ENCODE measurements around the gene HOXB3. TPM values are rescaled to one million over a fixed set of nuclear protein-coding genes. Genes with fewer than 3 reads are reported as not detected.

The HOXB3 gene
- total RNA-seq, 4 donors from 2014 or later: 10.8 to 34.9 (median 28.7) TPM

DNA sequence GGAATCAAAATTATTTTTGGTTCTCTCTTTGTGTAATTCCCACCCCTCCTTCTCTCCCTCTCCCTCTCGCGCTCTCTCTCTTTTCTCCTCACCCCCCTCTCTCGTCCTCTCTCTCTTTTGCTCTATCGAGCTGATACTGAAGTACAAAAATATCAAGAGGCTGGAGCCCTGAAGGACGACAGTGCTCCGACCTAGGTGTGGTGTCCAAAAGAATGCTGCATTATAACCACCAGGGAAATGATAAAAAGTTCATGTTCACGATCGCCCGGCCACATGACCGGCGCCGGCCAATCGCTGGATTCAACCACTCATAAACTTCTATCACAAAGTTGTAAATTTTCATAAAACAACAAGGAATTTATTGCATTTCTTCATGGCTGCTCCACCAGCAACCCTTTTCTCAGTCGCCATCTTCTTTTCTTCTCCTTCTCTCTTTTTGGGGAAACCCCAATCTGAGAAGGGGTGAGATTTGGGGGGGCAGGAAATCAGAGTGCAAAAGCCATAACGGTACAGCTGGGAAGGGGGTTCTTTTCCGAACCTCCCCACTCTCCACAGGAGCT lies 14.8 kb upstream of the HOXB3 start, which contains the start of gene HOXB6:
Gene HOXB6 (minus strand): TSS at position 217 of the 560 bp plus-strand sequence. CDS start 6,836 bp downstream, outside the sequence.
- intact Hi-C loops (cut with DNase I): no loop called here
- 17% methylated on average over 16 of the region's 16 CpGs for WGBS
- H3K27ac ChIP-seq (replicated peaks in 1 of 4): no peak within 1 kb of the TSS
- no peaks in the 10 kb centered on the region for H3K9me3 ChIP-seq
- peaks cover 7 to 20% (median 15%) of the 10 kb centered on the region in 4 donors for H3K4me1 ChIP-seq
- no peak for DNase-seq (ENCODE audit: extremely low spot score)
- H3K36me3 ChIP-seq: no peaks in the 10 kb centered on the region
- peaks cover 18 to 100% (median 92%) of the 10 kb centered on the region in 4 donors for H3K27me3 ChIP-seq
- TF ChIP-seq POLR2A (IDR thresholded peaks at IDR 0.05; ENCODE audit: low read depth) (no peak), POLR2AphosphoS5 (IDR thresholded peaks at IDR 0.05) (no peak), EP300 (IDR thresholded peaks at IDR 0.05) (no peak)
- TF ChIP-seq, protein P1, sequence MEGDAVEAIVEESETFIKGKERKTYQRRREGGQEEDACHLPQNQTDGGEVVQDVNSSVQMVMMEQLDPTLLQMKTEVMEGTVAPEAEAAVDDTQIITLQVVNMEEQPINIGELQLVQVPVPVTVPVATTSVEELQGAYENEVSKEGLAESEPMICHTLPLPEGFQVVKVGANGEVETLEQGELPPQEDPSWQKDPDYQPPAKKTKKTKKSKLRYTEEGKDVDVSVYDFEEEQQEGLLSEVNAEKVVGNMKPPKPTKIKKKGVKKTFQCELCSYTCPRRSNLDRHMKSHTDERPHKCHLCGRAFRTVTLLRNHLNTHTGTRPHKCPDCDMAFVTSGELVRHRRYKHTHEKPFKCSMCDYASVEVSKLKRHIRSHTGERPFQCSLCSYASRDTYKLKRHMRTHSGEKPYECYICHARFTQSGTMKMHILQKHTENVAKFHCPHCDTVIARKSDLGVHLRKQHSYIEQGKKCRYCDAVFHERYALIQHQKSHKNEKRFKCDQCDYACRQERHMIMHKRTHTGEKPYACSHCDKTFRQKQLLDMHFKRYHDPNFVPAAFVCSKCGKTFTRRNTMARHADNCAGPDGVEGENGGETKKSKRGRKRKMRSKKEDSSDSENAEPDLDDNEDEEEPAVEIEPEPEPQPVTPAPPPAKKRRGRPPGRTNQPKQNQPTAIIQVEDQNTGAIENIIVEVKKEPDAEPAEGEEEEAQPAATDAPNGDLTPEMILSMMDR (IDR thresholded peaks at IDR 0.05): no peak
- peak within 1 kb of the TSS in 2 of 4 donors; percentile 8 to 16 for H3K4me3 ChIP-seq

DNA sequence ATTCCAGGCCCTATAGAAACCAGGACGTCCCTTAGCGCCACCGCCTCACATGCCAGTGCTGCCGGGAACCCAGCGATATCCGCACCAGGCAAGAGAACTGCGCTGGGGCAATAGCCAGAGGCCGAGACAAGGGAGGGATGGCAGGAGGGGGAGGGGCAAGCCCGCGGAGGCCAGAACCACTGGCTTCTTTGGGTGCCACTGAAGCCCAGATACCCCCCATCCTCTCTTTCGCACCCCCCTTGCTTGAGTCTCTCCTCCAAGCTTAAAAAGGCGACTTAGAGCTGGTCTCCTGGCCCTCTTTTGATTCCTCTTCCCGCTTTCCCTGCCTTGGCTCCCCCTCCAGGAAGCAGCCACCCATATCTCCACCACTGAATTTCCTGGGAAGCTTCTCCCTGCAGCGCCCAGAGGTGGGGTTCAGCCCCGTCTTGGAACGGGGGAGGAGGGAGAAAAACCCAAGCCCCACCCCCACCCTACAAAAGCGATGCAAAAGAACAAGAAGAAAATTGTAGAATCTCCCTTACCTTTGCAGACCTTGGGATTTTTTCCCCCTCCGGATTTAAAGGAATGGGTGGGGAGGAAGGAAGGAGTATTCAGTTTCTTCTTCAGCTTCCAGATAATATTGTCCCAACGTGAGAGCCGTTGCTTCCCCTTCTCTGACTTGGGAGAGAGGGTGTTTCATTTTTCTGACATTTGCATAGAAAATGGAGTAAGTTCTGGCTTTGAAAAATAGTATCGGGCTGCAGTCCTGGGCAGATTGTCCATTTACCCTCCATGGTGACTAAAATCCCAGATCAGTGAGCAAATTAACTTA lies 14.1 kb upstream of the HOXB3 start:
- DNase-seq (ENCODE audit: extremely low spot score): no peak
- no peaks in the 10 kb centered on the region for H3K9me3 ChIP-seq
- intact Hi-C loops (cut with DNase I): no loop called here
- TF ChIP-seq EP300 (IDR thresholded peaks at IDR 0.05) (no peak), POLR2AphosphoS5 (IDR thresholded peaks at IDR 0.05) (no peak), POLR2A (IDR thresholded peaks at IDR 0.05; ENCODE audit: low read depth) (no peak)
- TF ChIP-seq, protein P1 (IDR thresholded peaks at IDR 0.05): no peak
- no peaks in the 10 kb centered on the region for H3K36me3 ChIP-seq
- H3K27me3 ChIP-seq: peaks cover 18 to 100% (median 91%) of the 10 kb centered on the region in 4 donors
- peak overlapping the region in 2 of 4 donors; percentile 8 to 16 for H3K4me3 ChIP-seq
- H3K4me1 ChIP-seq: peaks cover 5 to 18% (median 12%) of the 10 kb centered on the region in 4 donors
- no peak overlapping the region for H3K27ac ChIP-seq (replicated peaks in 1 of 4)
- WGBS: 10% methylated on average over 20 of the region's 21 CpGs

DNA sequence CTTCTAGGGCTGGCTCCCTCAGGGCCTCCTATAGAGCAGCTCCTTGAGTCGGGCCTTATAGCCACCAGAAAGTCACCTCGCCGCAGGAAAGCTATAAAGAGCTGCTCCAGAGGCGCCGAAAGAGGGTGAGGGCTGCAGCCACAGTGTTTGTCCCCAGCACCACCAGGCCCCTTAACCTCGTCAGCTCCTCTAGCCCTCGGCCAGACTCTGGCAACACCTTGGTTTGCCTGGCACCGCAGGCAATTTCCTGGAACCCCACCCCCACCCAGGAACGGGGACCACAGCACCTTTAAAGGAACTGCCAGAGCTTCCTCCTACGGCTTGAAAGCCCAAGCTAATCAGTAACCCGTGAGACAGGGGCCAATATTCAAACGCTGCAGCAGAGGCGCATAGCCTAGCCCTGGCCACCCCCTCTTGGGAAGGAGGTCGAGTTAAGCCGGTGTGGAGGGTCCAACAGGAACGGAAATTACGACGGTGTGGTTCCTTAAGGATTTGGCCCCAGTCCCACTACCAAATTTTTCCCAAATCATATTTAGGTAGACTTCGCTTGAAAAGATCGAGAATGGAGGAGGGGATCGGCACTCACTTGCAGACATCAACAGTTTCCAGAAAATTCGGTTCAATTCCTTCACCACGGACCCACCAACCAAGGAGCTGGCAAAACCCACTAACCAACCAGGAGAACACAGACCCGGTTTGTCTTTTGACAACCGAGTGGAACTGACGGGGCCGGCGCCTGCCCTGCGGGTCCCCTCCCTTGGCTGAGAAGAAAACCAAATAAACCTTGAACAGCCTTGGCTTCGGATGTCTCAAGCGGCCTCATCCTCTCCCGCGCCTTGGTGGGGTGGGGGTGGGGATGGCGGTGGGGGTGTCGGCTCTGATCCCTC lies 11.7 kb upstream of the HOXB3 start:
- Histone ChIP-seq H3K4me3 (peak overlapping the region in 1 of 4 donors; percentile 12), H3K4me1 (peaks cover 18 to 38% (median 28%) of the 10 kb centered on the region in 4 donors)
- 14% methylated on average over 14 of the region's 35 CpGs for whole genome bisulfite sequencing

DNA sequence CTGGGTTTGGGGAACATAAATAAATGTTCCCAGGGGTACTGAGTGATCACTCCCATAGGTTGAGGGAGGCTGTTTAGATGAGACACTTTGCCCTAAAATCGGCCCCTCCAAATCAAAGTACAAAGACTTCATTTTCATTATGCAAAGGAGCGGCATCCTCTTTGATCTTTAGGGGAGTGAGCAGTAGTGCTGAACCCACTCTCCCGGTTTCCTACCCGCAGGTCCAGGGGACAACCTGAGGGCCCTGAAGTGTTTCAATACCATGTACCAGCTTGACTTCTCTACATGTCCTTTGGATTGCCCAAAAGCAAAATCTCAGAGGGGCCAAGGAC lies 11.1 kb upstream of the HOXB3 start:
- no peak for DNase-seq (ENCODE audit: extremely low spot score)
- Histone ChIP-seq H3K9me3 (no peaks in the 10 kb centered on the region), H3K27ac (replicated peaks in 1 of 4) (no peak overlapping the region), H3K36me3 (no peaks in the 10 kb centered on the region), H3K27me3 (peaks cover 18 to 100% (median 86%) of the 10 kb centered on the region in 4 donors), H3K4me1 (peaks cover 23 to 44% (median 34%) of the 10 kb centered on the region in 4 donors), H3K4me3 (no peak overlapping the region)
- intact Hi-C loops (cut with DNase I): no loop called here
- TF ChIP-seq EP300 (IDR thresholded peaks at IDR 0.05): no peak
- TF ChIP-seq POLR2AphosphoS5 (IDR thresholded peaks at IDR 0.05): no peak
- TF ChIP-seq, protein P1 (IDR thresholded peaks at IDR 0.05): no peak
- TF ChIP-seq POLR2A (IDR thresholded peaks at IDR 0.05; ENCODE audit: low read depth): no peak
- 24% methylated on average over 4 of the region's 4 CpGs for WGBS

More for the DNA sequence above, 11.7 kb upstream of the HOXB3 start:
- H3K27ac ChIP-seq (replicated peaks in 1 of 4): no peak overlapping the region
- no peaks in the 10 kb centered on the region for H3K9me3 ChIP-seq
- intact Hi-C loops (cut with DNase I): no loop called here
- TF ChIP-seq POLR2A (IDR thresholded peaks at IDR 0.05; ENCODE audit: low read depth): no peak
- TF ChIP-seq, protein P1 (IDR thresholded peaks at IDR 0.05): no peak
- no peak for TF ChIP-seq POLR2AphosphoS5 (IDR thresholded peaks at IDR 0.05)
- no peak for TF ChIP-seq EP300 (IDR thresholded peaks at IDR 0.05)
- DNase-seq (ENCODE audit: extremely low spot score): no peak
- peaks cover 18 to 100% (median 86%) of the 10 kb centered on the region in 4 donors for H3K27me3 ChIP-seq
- no peaks in the 10 kb centered on the region for H3K36me3 ChIP-seq
